GM18858 (cell line): ENCODE measurements around the gene PRKCQ.
"Not testable (repeated sequence)": the region's sequence is repeated elsewhere in the genome, so short reads cannot be mapped to it uniquely, and the experiment has no call there.

Source experiments
- ATAC-seq: cut with Tn5 transposase; IDR thresholded peaks from one replicate; pipeline ENCODE4 v1.9.1; 2021; ENCODE audit not compliant: unreplicated experiment

Gene PRKCQ

GRCh38 chr10:6394084-6394483 lies 186.0 kb downstream of the PRKCQ start:
- no peak for ATAC-seq

- ATAC-seq = no peak
Observed at GRCh38 chr10:6393168-6393567, 186.9 kb downstream of the PRKCQ start.

- no peak for ATAC-seq
Observed at GRCh38 chr10:6390213-6390845, 189.7 kb downstream of the PRKCQ start.

GRCh38 chr10:6388261-6388893 lies 191.7 kb downstream of the PRKCQ start:
- ATAC-seq = no peak

- no peak for ATAC-seq
Observed at GRCh38 chr10:6386960-6387359, 193.1 kb downstream of the PRKCQ start.

- no peak for ATAC-seq
Observed at GRCh38 chr10:6386346-6386745, 193.7 kb downstream of the PRKCQ start.

- ATAC-seq = no peak
Observed at GRCh38 chr10:6385665-6386064, 194.4 kb downstream of the PRKCQ start.

GRCh38 chr10:6384847-6385246 lies 195.2 kb downstream of the PRKCQ start:
- ATAC-seq = no peak

GRCh38 chr10:6384031-6384430 lies 196.0 kb downstream of the PRKCQ start:
- ATAC-seq = no peak

GRCh38 chr10:6383096-6383812 lies 196.8 kb downstream of the PRKCQ start:
- ATAC-seq = no peak

- peak; percentile 53 for ATAC-seq
Observed at GRCh38 chr10:6382081-6382480, 198.0 kb downstream of the PRKCQ start.

- ATAC-seq = not testable (repeated sequence)
Observed at GRCh38 chr10:6380478-6380877, 199.6 kb downstream of the PRKCQ start.

- ATAC-seq = no peak
Observed at GRCh38 chr10:6379015-6379776, 200.9 kb downstream of the PRKCQ start.
